SK-N-SH (cell line): ENCODE data around the gene SAT1. TPM values are rescaled to one million over a fixed set of nuclear protein-coding genes. Genes with fewer than 3 reads are reported as not detected.

Experiments used
- CTCF ChIA-PET: fragments of 300-600, 350-600 bp; formaldehyde crosslinking; extraction: SDS; loops from one replicate; lab custom pipeline; 2021; lab: Yijun Ruan, JAX
- POLR2A ChIA-PET: fragments of 350-600 bp; sonication (Branson Sonifier 250); formaldehyde crosslinking; extraction: SDS; loops from one replicate; lab custom pipeline; 2020; ENCODE audit warnings: antibody characterized with exemption, inconsistent platforms; lab: Yijun Ruan, JAX
- DNase-seq: peaks from one replicate; pipeline ENCODE4 v3.0.0; 2012
- H2AFZ ChIP-seq: fragments of 200-600 bp; sonication (generic); 2 replicates; pipeline ENCODE4 v1.8.1; 2016; ENCODE audit warnings: antibody characterized with exemption, mild to moderate bottlenecking, low read depth
- H3F3A ChIP-seq: fragments of 200-600 bp; sonication (generic); replicated peaks from 2 replicates; pipeline ENCODE3; 2016; ENCODE audit warnings: antibody characterized with exemption, mild to moderate bottlenecking; ENCODE audit not compliant: insufficient read depth
- H3K27ac ChIP-seq, 2 experiments: fragments of 200-500 bp in 1 of 2; fragments of 200-600 bp in 1 of 2; sonication (Bioruptor generic) in 1 of 2; sonication (generic), shearing (Covaris generic) in 1 of 2; 2 replicates each; pipeline versions ENCODE4 v1.5.1 to v1.6.1; 2014 to 2016; ENCODE audit warnings: low read depth in 2 of 2, inconsistent platforms in 1 of 2, low read length in 1 of 2, mild to moderate bottlenecking in 1 of 2, mixed read lengths in 1 of 2
- H3K27me3 ChIP-seq: fragments of 200-600 bp; sonication (generic), shearing (Covaris generic); 2 replicates; pipeline ENCODE4 v1.6.1; 2016; ENCODE audit warnings: mixed run types; ENCODE audit not compliant: insufficient read depth
- H3K36me3 ChIP-seq, 2 experiments: fragments of 200-500 bp in 1 of 2; fragments of 200-600 bp in 1 of 2; sonication (Bioruptor generic) in 1 of 2; sonication (generic) in 1 of 2; replicated peaks in 1 of 2; 2 replicates each; pipeline versions ENCODE3 to v1.5.1; 2014 to 2016; ENCODE audit warnings: low read length in 1 of 2, mild to moderate bottlenecking in 1 of 2; ENCODE audit not compliant: insufficient read depth in 2 of 2, control insufficient read depth in 1 of 2
- H3K4me1 ChIP-seq, 2 experiments: fragments of 200-500 bp in 1 of 2; fragments of 200-600 bp in 1 of 2; sonication (Bioruptor generic) in 1 of 2; sonication (generic), shearing (Covaris generic) in 1 of 2; 2 replicates each; pipeline versions ENCODE4 v1.5.1 to v1.6.1; 2014 to 2016; ENCODE audit warnings: low read depth in 1 of 2, low read length in 1 of 2, mixed run types in 1 of 2; ENCODE audit not compliant: insufficient read depth in 2 of 2, control insufficient read depth in 1 of 2
- H3K4me2 ChIP-seq: fragments of 200-600 bp; sonication (generic), shearing (Covaris generic); 2 replicates; pipeline ENCODE4 v1.6.1; 2017; ENCODE audit warnings: mixed run types
- H3K4me3 ChIP-seq, 2 experiments: fragments of 200-500 bp in 1 of 2; fragments of 200-600 bp in 1 of 2; sonication (Bioruptor generic) in 1 of 2; sonication (generic), shearing (Covaris generic) in 1 of 2; 2 replicates each; pipeline versions ENCODE4 v1.5.1 to v1.8.1; 2014 to 2016; ENCODE audit warnings: low read depth in 2 of 2, inconsistent platforms in 1 of 2, low read length in 1 of 2, mild to moderate bottlenecking in 1 of 2, mixed read lengths in 1 of 2, moderate library complexity in 1 of 2
- H3K79me2 ChIP-seq: fragments of 200-600 bp; sonication (generic); 2 replicates; pipeline ENCODE4 v1.8.1; 2017; ENCODE audit warnings: mild to moderate bottlenecking; ENCODE audit not compliant: insufficient read depth
- H3K9ac ChIP-seq: fragments of 200-600 bp; sonication (generic); 2 replicates; pipeline ENCODE4 v1.6.1; 2017; ENCODE audit warnings: mixed run types
- H3K9me2 ChIP-seq: fragments of 200-600 bp; sonication (generic); 2 replicates; pipeline ENCODE4 v1.6.1; 2017; ENCODE audit warnings: mixed run types
- H3K9me3 ChIP-seq: fragments of 200-600 bp; sonication (generic); 2 replicates; pipeline ENCODE4 v1.6.1; 2017; ENCODE audit warnings: mixed run types, mild to moderate bottlenecking, moderate library complexity
- H4K20me1 ChIP-seq: fragments of 200-600 bp; sonication (generic); 2 replicates; pipeline ENCODE4 v1.6.1; 2017; ENCODE audit warnings: mild to moderate bottlenecking, mixed run types; ENCODE audit not compliant: insufficient read depth
- ELF1 ChIP-seq: IDR thresholded peaks from 2 replicates; pipeline ENCODE4 v1.4.0; 2012
- EZH2phosphoT487 ChIP-seq: fragments of 200-600 bp; sonication (generic); IDR thresholded peaks from 2 replicates; pipeline ENCODE4 v1.6.1; 2017; ENCODE audit warnings: low read depth, mixed run types, mild to moderate bottlenecking, antibody characterized with exemption, moderate library complexity, borderline replicate concordance
- FOXJ3 ChIP-seq: sonication (generic); formaldehyde crosslinking; IDR thresholded peaks from 2 replicates; pipeline ENCODE4 v1.5.1; 2020; ENCODE audit warnings: mild to moderate bottlenecking, missing genetic modification reagents
- FOXM1 ChIP-seq: IDR thresholded peaks from 2 replicates; pipeline ENCODE4 v1.4.0; 2012; ENCODE audit warnings: low read depth, mild to moderate bottlenecking
- GATA2 ChIP-seq: sonication (generic); formaldehyde crosslinking; IDR thresholded peaks from 2 replicates; pipeline ENCODE4 v1.5.0; 2020; ENCODE audit warnings: mild to moderate bottlenecking, missing genetic modification reagents
- IRF3 ChIP-seq: fragments of 150-350 bp; IDR thresholded peaks from 2 replicates; pipeline ENCODE4 v1.6.1; 2016; ENCODE audit warnings: mild to moderate bottlenecking, low read depth, low read length
- JUND ChIP-seq: IDR thresholded peaks from 2 replicates; pipeline ENCODE4 v1.4.0; 2012
- MEF2A ChIP-seq: IDR thresholded peaks from 2 replicates; pipeline ENCODE4 v1.4.0; 2012; ENCODE audit warnings: low read depth, borderline replicate concordance
- MXI1 ChIP-seq: IDR thresholded peaks from 2 replicates; pipeline ENCODE4 v1.6.1; 2012; ENCODE audit warnings: mild to moderate bottlenecking, low read depth, low read length, improper control_type of control experiment
- NFIC ChIP-seq: IDR thresholded peaks from 2 replicates; pipeline ENCODE4 v1.4.0; 2012; ENCODE audit warnings: borderline replicate concordance
- NRF1 ChIP-seq: IDR thresholded peaks from 2 replicates; pipeline ENCODE4 v1.6.1; 2012; ENCODE audit warnings: low read depth, mild to moderate bottlenecking, low read length
- RAD21 ChIP-seq: IDR thresholded peaks from 2 replicates; pipeline ENCODE4 v1.6.1; 2012; ENCODE audit warnings: mild to moderate bottlenecking, low read length
- RCOR1 ChIP-seq: fragments of 150-350 bp; IDR thresholded peaks from 2 replicates; pipeline ENCODE4 v1.6.1; 2017; ENCODE audit warnings: antibody characterized with exemption, low read length
- RXRA ChIP-seq: IDR thresholded peaks from 2 replicates; pipeline ENCODE4 v1.4.0; 2012; ENCODE audit warnings: low read depth, mild to moderate bottlenecking, borderline replicate concordance
- SIN3A ChIP-seq: IDR thresholded peaks from 2 replicates; pipeline ENCODE4 v1.6.1; 2012; ENCODE audit warnings: low read depth, mild to moderate bottlenecking, low read length, moderate library complexity, borderline replicate concordance
- SMC3 ChIP-seq: IDR thresholded peaks from 2 replicates; pipeline ENCODE4 v1.6.1; 2012; ENCODE audit warnings: low read depth, low read length, improper control_type of control experiment
- TCF12 ChIP-seq: IDR thresholded peaks from 2 replicates; pipeline ENCODE4 v1.4.0; 2012
- TEAD4 ChIP-seq: IDR thresholded peaks from 2 replicates; pipeline ENCODE4 v1.4.0; 2012; ENCODE audit warnings: mild to moderate bottlenecking, borderline replicate concordance; ENCODE audit not compliant: insufficient read depth
- YY1 ChIP-seq: IDR thresholded peaks from 2 replicates; pipeline ENCODE4 v1.4.0; 2012; ENCODE audit warnings: low read depth, mild to moderate bottlenecking
- whole genome bisulfite sequencing: methylation state at CpG from one replicate; pipeline ENCODE4 v1.1.6; 2017; ENCODE audit warnings: low lambda C conversion rate; 5-methylcytosine and 5-hydroxymethylcytosine counted together
- polyA plus RNA-seq, 3 experiments: library from polyadenylated mRNA; depleted of rRNA; stranded (reverse); fragments of >200 nt; gene quantifications; 2 replicates each; pipeline ENCODE4 v1.2.3, GENCODE V29; 2012
- TF ChIP-seq, protein P1 (sequence below): IDR thresholded peaks from 2 replicates; pipeline ENCODE4 v1.6.1; 2012; ENCODE audit warnings: mild to moderate bottlenecking, low read depth, low read length, moderate library complexity
- TF ChIP-seq, protein P2 (sequence below): IDR thresholded peaks from 2 replicates; pipeline ENCODE4 v1.4.0; 2012; ENCODE audit warnings: low read depth
- TF ChIP-seq, protein P3 (sequence below): IDR thresholded peaks from 2 replicates; pipeline ENCODE4; 2012

The SAT1 gene
- polyA plus RNA-seq, 1 of the 3 experiments (the other 2 are of a cell fraction) = 131 TPM

DNA sequence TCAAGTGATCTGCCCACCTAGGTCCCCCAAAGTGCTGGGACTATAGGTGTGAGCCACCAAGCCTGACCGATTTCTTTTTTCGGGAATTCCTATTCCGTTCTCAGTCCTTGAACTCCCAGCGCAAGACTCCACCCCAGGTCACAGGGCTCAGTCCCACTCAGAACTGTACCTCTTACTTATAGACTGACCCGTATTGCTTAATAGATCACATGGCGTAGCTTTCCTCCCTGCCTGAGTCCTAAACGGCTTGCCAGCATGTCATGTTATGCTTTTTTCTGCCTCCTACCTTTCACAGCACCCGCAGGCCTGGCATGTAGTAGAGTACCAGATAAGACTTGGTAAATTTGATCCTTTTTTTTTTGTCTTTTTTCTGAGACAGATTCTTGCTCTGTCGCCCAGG lies 22.4 kb downstream of the SAT1 start:
- no peak overlapping the region for H2AFZ ChIP-seq
- H3F3A ChIP-seq = peaks cover 6% of the 10 kb centered on the region
- no peak overlapping the region for H3K9ac ChIP-seq
- no peaks in the 10 kb centered on the region; the same call in 1 of the 2 replicates for H3K27me3 ChIP-seq
- no peak overlapping the region for H3K4me2 ChIP-seq
- no peak overlapping the region for H3K4me3 ChIP-seq
- H4K20me1 ChIP-seq = no peaks in the 10 kb centered on the region
- H3K79me2 ChIP-seq = no peaks in the 10 kb centered on the region
- H3K9me2 ChIP-seq = no peaks in the 10 kb centered on the region
- ChIA-PET CTCF (interaction anchor here (1.2 kb wide), 1 partner anchor 22 kb away, joined by 3 read pairs; the partner anchor contains the start of gene SAT1), POLR2A (no interaction called here)
- H3K36me3 ChIP-seq = no peaks in the 10 kb centered on the region
- WGBS = 67% methylated on average over 9 of the region's 9 CpGs
- DNase-seq = no peak
- no peaks in the 10 kb centered on the region for H3K9me3 ChIP-seq
- H3K27ac ChIP-seq = peak overlapping the region in 1 of 2 experiments; percentile 88; a peak in 1 of 4 replicates
- TF ChIP-seq FOXJ3 = no peak
- TF ChIP-seq MEF2A = no peak
- TF ChIP-seq GATA2 (CRISPR knock-in tag) = no peak
- no peak for TF ChIP-seq ELF1
- no peak for TF ChIP-seq FOXM1
- no peak for TF ChIP-seq NFIC
- no peak for TF ChIP-seq EZH2phosphoT487
- no peak for TF ChIP-seq JUND
- peaks cover 0 to 18% of the 10 kb centered on the region in 2 experiments; a peak in 1 of 4 replicates for H3K4me1 ChIP-seq

DNA sequence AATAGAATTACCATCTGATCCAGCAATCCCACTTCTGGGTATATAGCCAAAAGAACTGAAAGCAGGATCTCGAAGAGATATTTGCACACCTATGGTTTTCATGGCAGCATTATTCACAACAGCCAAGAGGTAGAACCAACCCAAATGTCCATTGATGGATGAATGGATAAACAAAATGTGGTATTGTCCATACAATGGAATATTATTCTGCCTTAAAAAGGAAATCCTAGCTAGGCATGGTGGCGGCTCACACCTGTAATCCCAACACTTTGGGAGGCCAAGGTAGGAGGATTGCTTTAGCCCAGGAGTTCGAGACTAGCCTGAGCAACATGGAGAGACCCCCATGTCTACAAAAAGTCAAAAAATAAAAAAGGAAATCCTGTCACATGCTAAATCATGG lies 27.3 kb downstream of the SAT1 start:
- TF ChIP-seq SMC3 = no peak
- TF ChIP-seq RCOR1 = no peak
- TF ChIP-seq YY1 = no peak
- no peak for TF ChIP-seq RXRA
- TF ChIP-seq JUND = no peak
- no peak for TF ChIP-seq EZH2phosphoT487
- TF ChIP-seq, protein P1, sequence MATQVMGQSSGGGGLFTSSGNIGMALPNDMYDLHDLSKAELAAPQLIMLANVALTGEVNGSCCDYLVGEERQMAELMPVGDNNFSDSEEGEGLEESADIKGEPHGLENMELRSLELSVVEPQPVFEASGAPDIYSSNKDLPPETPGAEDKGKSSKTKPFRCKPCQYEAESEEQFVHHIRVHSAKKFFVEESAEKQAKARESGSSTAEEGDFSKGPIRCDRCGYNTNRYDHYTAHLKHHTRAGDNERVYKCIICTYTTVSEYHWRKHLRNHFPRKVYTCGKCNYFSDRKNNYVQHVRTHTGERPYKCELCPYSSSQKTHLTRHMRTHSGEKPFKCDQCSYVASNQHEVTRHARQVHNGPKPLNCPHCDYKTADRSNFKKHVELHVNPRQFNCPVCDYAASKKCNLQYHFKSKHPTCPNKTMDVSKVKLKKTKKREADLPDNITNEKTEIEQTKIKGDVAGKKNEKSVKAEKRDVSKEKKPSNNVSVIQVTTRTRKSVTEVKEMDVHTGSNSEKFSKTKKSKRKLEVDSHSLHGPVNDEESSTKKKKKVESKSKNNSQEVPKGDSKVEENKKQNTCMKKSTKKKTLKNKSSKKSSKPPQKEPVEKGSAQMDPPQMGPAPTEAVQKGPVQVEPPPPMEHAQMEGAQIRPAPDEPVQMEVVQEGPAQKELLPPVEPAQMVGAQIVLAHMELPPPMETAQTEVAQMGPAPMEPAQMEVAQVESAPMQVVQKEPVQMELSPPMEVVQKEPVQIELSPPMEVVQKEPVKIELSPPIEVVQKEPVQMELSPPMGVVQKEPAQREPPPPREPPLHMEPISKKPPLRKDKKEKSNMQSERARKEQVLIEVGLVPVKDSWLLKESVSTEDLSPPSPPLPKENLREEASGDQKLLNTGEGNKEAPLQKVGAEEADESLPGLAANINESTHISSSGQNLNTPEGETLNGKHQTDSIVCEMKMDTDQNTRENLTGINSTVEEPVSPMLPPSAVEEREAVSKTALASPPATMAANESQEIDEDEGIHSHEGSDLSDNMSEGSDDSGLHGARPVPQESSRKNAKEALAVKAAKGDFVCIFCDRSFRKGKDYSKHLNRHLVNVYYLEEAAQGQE = no peak
- no peak for TF ChIP-seq RAD21
- no peak for TF ChIP-seq IRF3
- TF ChIP-seq FOXM1 = no peak
- TF ChIP-seq MXI1 = no peak
- no peak for TF ChIP-seq GATA2 (CRISPR knock-in tag)
- TF ChIP-seq TEAD4 = no peak
- no peak for TF ChIP-seq TCF12
- TF ChIP-seq, protein P2, sequence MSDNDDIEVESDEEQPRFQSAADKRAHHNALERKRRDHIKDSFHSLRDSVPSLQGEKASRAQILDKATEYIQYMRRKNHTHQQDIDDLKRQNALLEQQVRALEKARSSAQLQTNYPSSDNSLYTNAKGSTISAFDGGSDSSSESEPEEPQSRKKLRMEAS = no peak
- TF ChIP-seq, protein P3, sequence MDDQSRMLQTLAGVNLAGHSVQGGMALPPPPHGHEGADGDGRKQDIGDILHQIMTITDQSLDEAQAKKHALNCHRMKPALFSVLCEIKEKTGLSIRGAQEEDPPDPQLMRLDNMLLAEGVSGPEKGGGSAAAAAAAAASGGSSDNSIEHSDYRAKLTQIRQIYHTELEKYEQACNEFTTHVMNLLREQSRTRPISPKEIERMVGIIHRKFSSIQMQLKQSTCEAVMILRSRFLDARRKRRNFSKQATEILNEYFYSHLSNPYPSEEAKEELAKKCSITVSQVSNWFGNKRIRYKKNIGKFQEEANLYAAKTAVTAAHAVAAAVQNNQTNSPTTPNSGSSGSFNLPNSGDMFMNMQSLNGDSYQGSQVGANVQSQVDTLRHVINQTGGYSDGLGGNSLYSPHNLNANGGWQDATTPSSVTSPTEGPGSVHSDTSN = no peak
- no peak for TF ChIP-seq NRF1
- no peak for TF ChIP-seq SIN3A
- TF ChIP-seq, all 33 proteins: peak for 0
- no peak overlapping the region for H3K4me2 ChIP-seq
- H3K4me3 ChIP-seq = no peak overlapping the region
- no peaks in the 10 kb centered on the region for H3K36me3 ChIP-seq
- H3K27me3 ChIP-seq = no peaks in the 10 kb centered on the region
- no peaks in the 10 kb centered on the region for H3F3A ChIP-seq
- H3K9ac ChIP-seq = no peak overlapping the region
- WGBS = 50% methylated on average over 3 of the region's 3 CpGs
- no peaks in the 10 kb centered on the region for H4K20me1 ChIP-seq
- no peaks in the 10 kb centered on the region for H3K9me2 ChIP-seq
- POLR2A ChIA-PET = no interaction called here
- H3K9me3 ChIP-seq = no peaks in the 10 kb centered on the region
- CTCF ChIA-PET = no interaction called here
- no peak for DNase-seq
- no peaks in the 10 kb centered on the region for H3K79me2 ChIP-seq
- H2AFZ ChIP-seq = no peak overlapping the region
- H3K27ac ChIP-seq = no peak overlapping the region
- no peaks in the 10 kb centered on the region for H3K4me1 ChIP-seq
